A204.1 (cell line): ENCODE results near the gene PIK3R1.

Source experiments
- FAIRE-seq: peaks from 2 replicates; lab custom pipeline; 2012; peaks lifted over from hg19 to GRCh38; lab: Jason Lieb, UNC

Gene PIK3R1

DNA sequence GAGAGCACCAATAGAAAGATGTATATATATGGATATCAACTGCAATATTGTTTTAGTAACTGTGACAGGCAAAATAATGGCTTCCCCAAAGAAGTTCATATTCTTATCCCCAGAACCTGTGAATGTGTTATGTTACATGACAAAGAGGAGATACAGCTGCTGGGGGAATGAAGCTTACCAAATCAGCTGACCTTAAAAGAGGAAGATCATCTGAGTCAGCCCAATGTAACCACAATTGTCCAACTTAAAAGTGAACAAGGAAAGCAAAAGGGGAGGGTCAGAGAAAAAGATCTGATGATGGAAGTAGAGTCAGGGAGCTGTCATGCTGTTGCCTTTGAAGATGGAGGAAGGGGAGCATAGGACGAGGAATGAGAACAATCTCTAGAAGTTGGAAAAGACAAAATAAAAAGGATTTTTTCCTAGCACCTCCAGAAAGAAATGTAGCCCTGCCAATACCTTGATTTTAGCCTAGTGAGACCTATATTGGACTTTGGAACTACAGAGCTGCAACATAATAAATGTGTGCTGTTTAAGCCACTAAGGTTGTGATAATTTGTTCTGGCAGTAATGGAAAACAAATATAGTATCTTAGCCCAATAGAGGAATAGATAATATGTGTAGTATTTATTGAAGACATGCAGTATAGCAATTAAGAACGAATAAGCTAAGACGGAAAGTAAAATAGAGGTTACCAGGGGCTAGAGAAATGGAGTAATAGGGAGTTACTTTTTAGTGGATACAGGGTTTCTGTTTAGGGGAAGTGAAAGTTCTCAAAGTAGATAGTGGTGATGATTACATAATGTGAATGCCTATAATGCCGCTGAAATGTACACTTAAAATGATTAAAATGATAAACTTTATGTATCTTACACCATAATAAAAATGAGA is 115.9 kb downstream of the PIK3R1 start:
- FAIRE-seq: no peak

GRCh38 chr5:68332080-68332451 is 116.5 kb downstream of the PIK3R1 start:
- no peak for FAIRE-seq

- no peak for FAIRE-seq
These were observed 117.0 kb downstream of the PIK3R1 start for GRCh38 chr5:68332556-68332955.

- FAIRE-seq: no peak
These were observed 118.3 kb downstream of the PIK3R1 start for GRCh38 chr5:68333649-68334552.

DNA sequence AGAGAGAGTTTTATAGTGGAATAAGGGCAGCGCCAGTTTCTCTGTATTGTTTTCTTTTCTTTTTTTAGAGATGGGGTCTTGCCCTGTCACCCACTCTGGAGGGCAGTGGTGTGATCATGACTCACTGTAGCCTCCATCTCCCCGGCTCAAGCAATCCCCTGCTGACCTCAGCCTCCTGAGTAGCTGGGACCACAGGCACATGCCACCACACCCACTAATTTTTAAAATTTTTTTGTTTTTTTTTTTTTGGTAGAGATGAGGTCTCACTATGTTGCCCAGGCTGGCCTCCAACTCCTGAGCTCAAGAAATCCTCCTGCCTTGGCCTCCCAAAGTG is 119.0 kb downstream of the PIK3R1 start:
- no peak for FAIRE-seq

- FAIRE-seq: no peak
These were observed 119.5 kb downstream of the PIK3R1 start for GRCh38 chr5:68335075-68335474.

- FAIRE-seq: no peak
These were observed 120.6 kb downstream of the PIK3R1 start for GRCh38 chr5:68336200-68336599.

- no peak for FAIRE-seq
These were observed 121.7 kb downstream of the PIK3R1 start for GRCh38 chr5:68337235-68337634.

GRCh38 chr5:68339921-68340321 is 124.4 kb downstream of the PIK3R1 start:
- FAIRE-seq: no peak

DNA sequence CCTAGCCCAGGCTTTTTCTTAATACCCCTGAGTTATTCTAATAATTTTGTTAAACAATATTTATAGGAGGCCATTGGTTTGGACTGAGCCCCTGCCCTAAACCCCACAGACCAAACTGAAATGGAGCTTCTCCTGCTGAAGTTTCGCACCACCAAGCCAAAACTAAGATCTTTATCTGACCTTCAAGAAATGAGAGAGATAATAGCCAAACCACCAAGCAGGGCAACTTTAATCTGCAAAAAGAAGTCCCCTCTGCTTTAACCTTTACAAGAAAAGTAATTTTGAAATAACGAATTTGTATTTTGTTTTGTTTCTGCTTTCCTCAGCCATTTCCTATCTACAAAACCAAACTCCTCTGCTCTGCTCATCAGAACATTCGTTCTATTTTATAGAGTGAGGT is 125.5 kb downstream of the PIK3R1 start:
- FAIRE-seq: no peak

- FAIRE-seq: no peak
These were observed 127.1 kb downstream of the PIK3R1 start for GRCh38 chr5:68342693-68343092.

DNA sequence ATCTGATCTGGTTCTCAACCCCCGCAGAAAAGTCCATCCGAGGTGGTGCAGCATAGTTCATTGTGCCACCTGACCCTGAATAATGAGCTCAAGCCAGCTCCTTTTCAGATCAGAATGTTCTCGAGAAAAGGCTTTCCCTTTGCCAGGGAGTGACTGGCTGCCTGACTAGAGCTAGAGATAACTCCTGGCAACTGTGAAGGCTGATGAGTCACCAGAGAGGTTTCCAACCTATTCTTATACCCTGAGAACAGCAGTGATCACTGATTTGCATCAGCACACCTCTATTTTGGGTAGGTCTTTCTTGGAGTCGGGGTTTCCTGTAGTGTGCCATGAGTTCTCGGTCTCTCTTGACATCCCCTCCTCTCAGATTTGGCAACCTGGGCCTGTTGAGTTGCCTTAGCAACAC is 127.9 kb downstream of the PIK3R1 start:
- no peak for FAIRE-seq

DNA sequence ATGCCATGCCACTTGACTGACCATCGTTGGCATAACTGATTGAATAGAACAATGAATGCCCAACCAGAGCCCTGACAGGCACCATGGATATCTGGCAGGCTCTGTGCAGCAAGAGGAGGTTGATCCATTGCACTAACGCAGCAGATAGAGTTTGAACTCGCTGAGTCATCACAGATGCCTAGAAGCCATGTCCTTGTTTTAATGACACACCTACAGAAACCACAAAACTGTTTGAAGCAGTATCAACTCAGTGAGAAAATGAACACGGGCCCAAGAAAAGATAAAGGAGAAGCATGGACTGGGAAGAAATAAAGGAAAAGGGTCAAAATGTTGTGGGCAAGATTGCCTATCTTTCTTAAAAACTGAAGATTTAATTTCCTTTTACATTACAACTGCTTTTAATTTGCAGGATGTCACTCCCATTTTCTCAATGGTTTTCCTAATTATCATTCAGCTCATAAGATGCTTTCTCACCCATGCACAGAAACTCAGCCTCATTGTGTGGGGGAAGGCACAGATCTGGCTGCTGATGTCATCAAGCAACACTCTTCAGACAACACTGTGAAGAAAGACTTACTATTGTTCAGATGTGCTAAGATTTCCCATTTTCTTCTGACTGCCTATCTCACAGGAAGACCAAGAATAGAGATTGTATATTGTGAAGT is 129.0 kb downstream of the PIK3R1 start:
- FAIRE-seq: no peak

DNA sequence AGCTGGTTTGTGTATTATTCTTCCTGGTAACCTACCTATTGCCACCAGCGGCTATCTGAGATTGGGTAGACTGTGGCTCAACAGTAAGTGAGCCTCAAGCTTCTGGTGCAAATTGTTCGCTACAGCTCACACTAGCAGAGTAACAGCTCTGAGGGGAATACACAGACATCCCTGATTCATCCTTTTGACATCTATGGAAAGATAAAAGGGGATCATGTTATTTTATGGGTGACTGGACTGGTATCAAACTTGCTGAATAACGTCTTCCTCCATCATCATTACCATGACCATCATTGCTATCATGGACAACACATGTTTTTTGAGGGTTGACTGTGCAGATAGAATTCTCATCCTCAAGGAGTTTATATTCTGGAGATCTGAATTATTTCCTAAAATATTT is 129.6 kb downstream of the PIK3R1 start:
- no peak for FAIRE-seq

GRCh38 chr5:68345582-68345981 is 130.0 kb downstream of the PIK3R1 start:
- no peak for FAIRE-seq

DNA sequence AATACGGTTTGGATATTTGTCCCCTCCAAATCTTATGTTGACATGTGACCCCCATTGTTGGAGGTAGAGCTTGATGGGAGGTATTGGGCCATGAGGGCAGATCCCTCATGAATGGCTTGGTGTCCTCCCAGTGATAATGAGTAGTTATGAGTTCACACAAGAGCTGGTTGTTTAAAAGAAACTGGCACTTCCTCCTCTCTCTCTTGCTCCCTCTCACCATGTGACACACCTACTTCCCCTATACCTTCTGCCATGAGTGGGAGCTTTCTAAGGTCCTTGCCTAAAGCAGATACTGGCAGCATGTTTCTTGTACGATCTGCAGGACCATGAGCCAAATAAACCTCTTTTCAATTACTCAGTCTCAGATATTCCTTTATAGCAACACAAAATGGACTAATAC is 132.0 kb downstream of the PIK3R1 start:
- no peak for FAIRE-seq

DNA sequence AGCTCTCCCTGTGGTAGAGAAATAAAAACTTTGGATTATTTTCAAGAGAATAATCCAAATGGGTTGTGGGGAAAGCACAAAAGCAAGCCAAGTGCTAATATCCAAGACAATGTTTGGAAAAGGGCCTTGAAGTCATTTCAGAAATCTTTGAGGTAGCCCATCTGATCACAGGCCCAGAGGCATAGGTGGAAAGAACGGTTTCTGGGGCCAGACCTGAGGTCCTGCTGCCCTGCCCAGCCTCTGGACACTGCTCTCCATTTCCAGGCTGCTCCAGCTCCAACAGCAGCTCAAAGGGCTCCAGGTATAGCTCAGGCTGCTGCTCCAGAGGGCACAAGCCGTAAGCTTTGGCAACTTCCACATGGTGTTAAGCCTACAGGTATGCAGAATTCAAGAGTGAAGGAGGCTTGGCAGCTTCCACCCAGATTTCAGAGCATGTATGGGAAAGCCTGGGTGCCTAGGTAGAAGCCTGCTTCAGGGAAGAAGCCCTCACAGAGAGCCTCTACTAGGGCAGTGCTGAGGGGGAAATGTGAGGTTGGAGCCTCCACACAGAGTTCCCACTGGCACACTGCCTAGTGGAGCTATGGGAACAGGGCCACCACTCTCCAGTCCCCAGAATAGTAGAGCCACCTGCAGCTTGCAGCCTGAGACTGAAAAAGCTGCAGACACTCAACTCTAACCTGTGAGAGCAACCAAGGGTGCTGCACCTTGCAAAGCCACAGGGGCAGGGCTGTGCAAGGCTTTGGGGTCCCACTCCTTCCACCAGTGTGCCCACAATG is 133.1 kb downstream of the PIK3R1 start:
- no peak for FAIRE-seq

GRCh38 chr5:68350176-68350575 is 134.6 kb downstream of the PIK3R1 start:
- FAIRE-seq: no peak
